ENCODE data around the gene KY.

KY gene

GRCh38 chr3:134650431-134651346, at the start of gene KY:
Gene KY, minus strand, starts transcription at chr3:134651022. Its CDS starts 62 bp downstream, at chr3:134650960.
- no peak for DNase-seq (ENCODE audit: low read depth)

- DNase-seq (ENCODE audit: low read depth), result no peak
These were observed 48.9 kb upstream of the KY start for GRCh38 chr3:134699721-134700120.

DNA sequence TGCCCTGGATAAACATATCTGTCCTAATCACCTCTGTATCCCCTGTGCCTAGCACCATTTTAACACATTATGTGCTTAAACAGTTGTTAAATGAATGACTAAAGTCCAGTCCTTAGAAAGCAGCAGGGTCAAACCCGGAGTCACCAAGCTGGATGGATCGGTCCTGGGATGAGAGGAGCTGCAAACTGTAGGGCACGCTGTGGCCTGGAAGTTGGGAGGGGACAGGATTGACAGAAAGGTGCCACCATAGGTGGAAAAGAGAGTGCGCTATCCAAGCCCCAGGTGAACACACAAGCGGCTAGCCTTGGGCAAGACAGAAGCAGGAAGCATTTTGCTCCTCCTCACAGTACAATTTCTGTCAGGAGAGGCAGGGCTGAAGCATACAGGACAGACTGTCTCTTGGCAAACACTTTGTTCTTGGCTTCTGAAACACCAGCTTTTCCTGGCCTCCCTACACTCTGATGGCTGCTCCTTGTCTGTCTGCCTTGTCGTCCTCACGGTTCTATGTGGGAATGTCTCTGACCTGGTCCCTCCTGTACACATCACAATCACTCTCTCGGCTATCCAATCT, 48.4 kb upstream of the KY start:
- DNase-seq (ENCODE audit: low read depth), result no peak

- DNase-seq (ENCODE audit: low read depth), result no peak
These were observed 47.2 kb upstream of the KY start for GRCh38 chr3:134697830-134698689.

DNA sequence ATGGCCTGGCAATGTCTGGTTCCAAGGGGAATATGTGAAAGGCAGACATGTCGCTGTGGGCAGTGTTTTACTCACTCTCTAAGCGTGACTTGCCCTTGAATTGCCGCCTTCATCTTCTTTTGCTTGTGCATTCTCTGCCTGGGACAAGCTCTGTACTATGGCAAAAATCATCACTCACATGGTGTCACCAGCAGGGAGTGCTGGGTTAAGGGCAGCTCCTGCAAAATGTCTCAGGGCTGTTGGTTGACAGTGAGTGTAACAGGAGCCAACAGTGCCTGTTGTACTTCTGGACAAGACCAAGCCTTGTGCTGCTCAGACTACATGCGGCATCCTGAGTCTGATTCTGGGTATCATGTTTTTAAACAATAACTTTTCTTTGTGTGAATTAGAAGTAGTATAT, 45.3 kb upstream of the KY start:
- DNase-seq (ENCODE audit: low read depth), result no peak

GRCh38 chr3:134694946-134695543, 44.2 kb upstream of the KY start:
- DNase-seq (ENCODE audit: low read depth), result no peak

DNA sequence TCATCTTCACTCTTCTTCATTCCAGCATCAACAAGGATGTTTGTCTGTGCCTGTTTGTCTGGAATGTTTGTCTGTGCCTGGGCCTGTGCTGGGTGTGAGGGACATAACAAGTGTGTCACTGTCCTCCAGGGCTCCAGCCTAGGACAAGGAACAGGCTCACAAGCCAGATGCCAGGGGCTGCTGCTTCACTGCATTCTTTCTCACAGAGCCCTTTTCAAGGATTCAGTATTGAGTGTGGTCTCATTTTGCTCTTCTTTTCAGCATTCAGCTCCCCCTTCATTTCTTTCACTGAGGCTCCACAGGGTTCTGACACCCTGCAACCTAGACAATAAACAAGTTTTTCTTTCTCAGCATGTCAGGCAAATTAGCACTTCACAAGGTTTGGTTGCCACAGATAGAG, 43.6 kb upstream of the KY start:
- DNase-seq (ENCODE audit: low read depth), result no peak

- DNase-seq (ENCODE audit: low read depth), result no peak
These were observed 43.0 kb upstream of the KY start for GRCh38 chr3:134693804-134694203.

GRCh38 chr3:134693226-134693625, 42.4 kb upstream of the KY start:
- no peak for DNase-seq (ENCODE audit: low read depth)

DNA sequence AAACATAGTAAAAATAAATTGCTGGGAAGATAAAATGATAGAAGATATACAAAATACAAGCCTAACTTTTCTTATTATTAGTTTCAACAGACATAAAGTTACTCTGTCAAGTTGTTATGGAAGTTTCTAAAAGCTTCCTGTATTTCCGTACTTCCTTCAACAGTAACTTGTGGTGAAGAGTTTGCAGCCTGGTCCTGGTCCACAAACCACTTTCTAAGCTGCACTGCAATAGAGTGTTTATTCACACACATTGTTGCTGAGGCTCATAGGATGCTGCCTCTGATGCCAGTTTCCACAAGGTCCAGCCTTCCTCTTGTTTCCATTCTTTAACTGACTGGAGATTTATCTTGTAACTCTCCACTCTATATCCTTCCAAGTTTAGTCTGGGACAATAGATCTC, 39.4 kb upstream of the KY start:
- DNase-seq (ENCODE audit: low read depth), result no peak

- DNase-seq (ENCODE audit: low read depth), result no peak
These were observed 36.8 kb upstream of the KY start for GRCh38 chr3:134687642-134688041.

- no peak for DNase-seq (ENCODE audit: low read depth)
These were observed 35.3 kb upstream of the KY start for GRCh38 chr3:134685929-134686802.

DNA sequence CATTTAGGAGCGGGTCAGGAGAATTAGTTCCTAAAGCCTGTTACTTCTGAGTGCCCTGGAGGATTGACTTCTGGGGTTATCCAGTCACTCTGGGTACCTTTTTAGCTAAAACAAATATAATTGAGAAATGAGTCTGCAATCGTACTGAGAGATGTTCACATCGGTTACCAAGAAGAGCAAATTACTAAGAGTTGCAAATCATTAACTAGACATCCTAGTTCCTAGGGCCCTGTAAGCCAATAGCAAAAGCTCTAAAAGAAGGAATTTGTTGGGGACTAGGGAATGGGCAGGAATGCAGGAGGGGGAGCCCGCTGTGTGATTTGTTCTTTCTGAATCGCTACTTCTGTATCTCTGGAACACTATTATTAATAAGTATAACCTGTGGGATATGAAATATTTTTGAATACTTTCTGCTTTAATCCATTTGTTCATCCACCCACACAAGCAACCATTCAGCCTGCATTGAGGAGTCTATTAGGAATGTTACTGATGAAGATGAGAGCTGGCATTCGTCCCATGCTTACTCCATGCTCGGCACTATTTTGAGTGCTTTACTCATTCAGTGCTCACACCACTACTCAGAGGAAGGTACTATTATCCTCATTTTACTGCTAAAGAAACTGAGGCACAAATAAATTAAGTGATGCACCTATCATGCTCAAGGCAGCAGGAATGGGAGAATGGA, 31.5 kb upstream of the KY start:
- no peak for DNase-seq (ENCODE audit: low read depth)

DNA sequence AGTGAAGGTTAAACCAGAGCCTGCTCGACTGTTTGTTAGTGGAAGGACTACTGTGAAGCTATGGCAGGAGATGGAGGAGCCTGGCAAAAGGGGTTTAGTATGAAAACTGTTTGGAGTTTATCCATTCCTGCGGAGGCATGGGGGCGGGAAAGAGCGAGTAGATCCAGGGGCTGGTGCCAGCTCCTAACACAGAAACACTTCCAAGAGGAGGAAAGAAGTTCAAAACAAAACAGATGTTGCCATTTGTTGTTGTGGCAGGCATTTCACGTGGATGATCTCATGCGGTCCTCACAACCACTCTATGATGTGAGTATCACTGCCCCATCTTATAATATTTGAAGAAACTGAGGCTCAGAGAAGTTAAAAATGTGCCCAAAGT, 30.7 kb upstream of the KY start:
- no peak for DNase-seq (ENCODE audit: low read depth)

DNA sequence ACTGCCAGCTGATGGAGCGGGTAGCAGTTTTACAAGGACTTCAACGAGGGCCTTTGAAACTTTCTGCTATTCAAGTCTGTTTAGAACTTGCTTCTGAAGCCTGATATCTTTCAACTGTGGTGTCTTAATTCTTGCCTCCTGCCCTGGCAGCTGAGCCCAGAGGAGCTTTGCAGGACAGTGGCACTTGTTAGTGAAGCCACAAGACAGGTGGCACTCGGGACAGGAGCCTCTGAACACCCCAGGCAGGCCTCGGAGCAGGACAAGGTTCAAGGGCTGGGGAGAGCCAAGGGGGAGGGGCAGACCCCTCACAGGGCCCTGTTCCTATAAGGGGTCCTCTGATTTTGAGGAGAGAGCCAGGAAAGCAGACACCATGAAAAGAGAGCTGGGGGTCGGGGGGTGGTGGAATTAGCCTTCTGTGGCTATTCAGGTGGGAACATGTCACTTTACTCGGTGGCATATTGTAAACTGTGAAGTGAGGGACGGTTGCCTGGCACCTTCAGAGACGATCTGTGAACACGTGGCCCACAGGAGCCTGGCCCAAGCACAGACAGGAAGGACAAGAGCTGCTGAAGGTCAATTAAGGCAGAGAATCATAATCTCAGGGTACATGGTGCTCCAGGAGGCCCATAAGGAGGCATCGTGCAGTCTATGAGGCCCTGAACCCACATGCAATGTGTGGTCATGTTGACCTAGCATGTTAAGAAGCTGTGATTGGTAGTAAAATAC, 30.1 kb upstream of the KY start:
- DNase-seq (ENCODE audit: low read depth), result no peak

DNA sequence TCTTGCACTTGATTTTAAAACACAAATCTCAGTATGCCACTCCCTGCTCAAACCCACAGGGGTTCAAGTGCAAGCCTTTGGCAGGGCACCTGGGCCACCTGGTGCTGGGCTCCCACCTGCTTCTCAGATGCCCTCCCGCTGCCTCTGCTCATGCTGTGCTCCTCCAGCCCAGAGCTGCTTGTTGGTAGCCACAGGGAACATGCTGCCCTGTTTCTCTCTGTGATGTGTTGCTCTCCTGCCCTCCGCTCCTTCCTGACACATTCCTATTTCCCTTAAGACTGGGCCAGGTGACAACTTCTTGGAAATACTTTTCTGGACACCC, 27.1 kb upstream of the KY start:
- DNase-seq (ENCODE audit: low read depth), result no peak

GRCh38 chr3:134677196-134677986, 26.6 kb upstream of the KY start:
- DNase-seq (ENCODE audit: low read depth), result no peak

DNA sequence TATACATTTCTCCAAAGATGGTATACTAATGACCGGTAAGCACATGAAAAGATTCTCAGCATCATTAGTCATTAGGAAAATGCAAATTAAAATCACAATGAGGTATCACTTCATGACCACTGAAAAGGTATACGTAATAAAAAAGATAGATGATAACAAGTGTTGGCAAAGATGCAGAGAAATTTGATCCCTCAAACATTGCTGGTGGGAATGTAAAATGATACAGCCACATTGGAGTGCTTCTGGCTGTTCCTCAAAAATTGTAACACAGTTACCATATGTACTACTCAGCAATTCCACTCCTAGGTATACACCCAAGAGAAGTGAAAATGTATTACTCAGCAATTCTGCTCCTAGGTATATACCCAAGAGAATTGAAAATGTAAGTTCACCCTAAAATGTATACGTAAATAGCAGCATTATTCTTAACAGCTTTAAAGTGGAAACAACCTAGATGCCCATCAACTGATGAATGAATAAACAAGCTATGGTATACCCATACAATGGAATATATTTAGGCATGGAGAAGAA, 25.0 kb upstream of the KY start:
- DNase-seq (ENCODE audit: low read depth), result no peak

DNA sequence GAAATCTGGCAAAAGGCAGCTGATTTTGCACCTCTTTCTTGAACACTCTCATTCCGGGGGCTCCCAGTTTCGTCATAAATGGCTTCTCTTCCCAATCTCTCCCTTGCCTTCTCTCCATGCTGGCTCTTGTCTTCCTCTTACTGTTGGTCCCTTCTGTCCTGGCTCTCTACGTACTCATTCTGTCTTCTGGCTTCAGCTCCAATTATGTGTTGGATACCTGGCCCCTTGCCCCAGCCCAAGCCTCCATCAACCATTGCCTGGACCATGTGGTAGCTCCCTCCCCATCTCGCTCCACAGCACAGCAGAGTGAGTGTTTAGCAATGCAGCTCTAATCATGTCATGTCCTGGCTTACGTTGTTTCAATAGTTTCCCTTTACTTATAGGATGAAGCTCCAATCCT, 21.7 kb upstream of the KY start:
- no peak for DNase-seq (ENCODE audit: low read depth)
